Uterus (tissue), 4 donors: ENCODE data around the gene CCNF. TPM values are rescaled to one million over a fixed set of nuclear protein-coding genes. Genes with fewer than 3 reads are reported as not detected.

Experiments used
- DNase-seq, 2 donors: peaks; one replicate each; pipeline ENCODE4 v3.0.0-alpha.2; 2019 to 2020
- H3K27ac ChIP-seq, 2 donors: fragments of 200-600 bp; sonication (generic); 1 replicate in 1 of 2; 2 replicates in 1 of 2; pipeline ENCODE4 v1.5.1; 2016 to 2018
- H3K27me3 ChIP-seq, 2 donors: fragments of 200-600 bp; sonication (generic); one replicate each; pipeline ENCODE4 v1.5.1; 2018 to 2019; ENCODE audit warnings: control low read depth in 1 of 2
- H3K36me3 ChIP-seq, 2 donors: fragments of 200-600 bp; sonication (generic); one replicate each; pipeline ENCODE4 v1.5.1; 2019; ENCODE audit warnings: control low read depth in 1 of 2
- H3K4me1 ChIP-seq, 2 donors: fragments of 200-600 bp; sonication (generic); one replicate each; pipeline ENCODE4 v1.5.1; 2018 to 2019; ENCODE audit warnings: control low read depth in 1 of 2
- H3K4me3 ChIP-seq, 2 donors: fragments of 200-600 bp; sonication (generic); 1 replicate in 1 of 2; 2 replicates in 1 of 2; pipeline ENCODE4 v1.5.1; 2018 to 2019; ENCODE audit warnings: mild to moderate bottlenecking in 1 of 2
- H3K9me3 ChIP-seq, 2 donors: fragments of 200-600 bp; sonication (generic); one replicate each; pipeline ENCODE4 v1.5.1; 2019; ENCODE audit warnings: control low read depth in 1 of 2
- CTCF ChIP-seq, 4 experiments: fragments of 200-600 bp in 2 of 4; fragments of 450-650 bp in 2 of 4; sonication (generic) in 2 of 4; IDR thresholded peaks; one replicate each; pipeline ENCODE4 v1.5.1; 2016 to 2019; ENCODE audit warnings: antibody characterized with exemption in 4 of 4, mild to moderate bottlenecking in 2 of 4, moderate library complexity in 1 of 4
- POLR2A ChIP-seq, 2 donors: fragments of 450-650 bp; IDR thresholded peaks; one replicate each; pipeline ENCODE4 v1.6.1; 2016; ENCODE audit warnings: antibody characterized with exemption in 2 of 2, mild to moderate bottlenecking in 1 of 2, moderate library complexity in 1 of 2
- intact Hi-C: fragments of 100-400 bp; cut with DNase I; formaldehyde crosslinking; loops from one replicate; pipeline ENCODE4 v1.15.1; 2023; ENCODE audit warnings: low total_unique reads
- total RNA-seq, 4 donors: library from RNA; depleted of rRNA in 3 of 4; stranded (reverse); fragments of >200 nt in 3 of 4; gene quantifications; one replicate each; pipeline versions ENCODE4 v1.1.0 to v1.2.4, GENCODE V29; 2014 to 2023
- donor health status: DM: yes; HTN: yes; CAD: no.

Gene CCNF
- total RNA-seq, 4 donors from 2014 or later = under 0.01 to 11.8 (median 1.9) TPM; not detected in 1

- no peaks in the 10 kb centered on the region for H3K27me3 ChIP-seq
- no peak overlapping the region for H3K27ac ChIP-seq
- H3K36me3 ChIP-seq = no peaks in the 10 kb centered on the region
- H3K4me3 ChIP-seq = no peak overlapping the region
- no peaks in the 10 kb centered on the region for H3K9me3 ChIP-seq
- H3K4me1 ChIP-seq = peaks cover 0 to 14% of the 10 kb centered on the region in 2 donors
- TF ChIP-seq CTCF (IDR thresholded peaks at IDR 0.05) = no peak
- no peak for TF ChIP-seq POLR2A (IDR thresholded peaks at IDR 0.05)
- DNase-seq = no peak
- intact Hi-C loops = loop anchor here (10.0 kb wide), 1 partner anchor 163 kb away; no protein-coding TSS in a partner anchor
Measured at GRCh38 chr16:2497695-2498484, 68.6 kb downstream of the CCNF start.

- DNase-seq = no peak
- Histone ChIP-seq H3K36me3 (no peaks in the 10 kb centered on the region), H3K4me3 (no peak overlapping the region), H3K27me3 (no peaks in the 10 kb centered on the region), H3K27ac (no peak overlapping the region), H3K4me1 (peaks cover 0 to 14% of the 10 kb centered on the region in 2 donors), H3K9me3 (no peaks in the 10 kb centered on the region)
- intact Hi-C loops = loop anchor here (10.0 kb wide), 1 partner anchor 164 kb away; no protein-coding TSS in a partner anchor
- TF ChIP-seq POLR2A (IDR thresholded peaks at IDR 0.05) (no peak), CTCF (IDR thresholded peaks at IDR 0.05) (no peak)
Measured at GRCh38 chr16:2498531-2499253, 69.4 kb downstream of the CCNF start.

GRCh38 chr16:2499454-2499853 is 70.2 kb downstream of the CCNF start:
- TF ChIP-seq CTCF (IDR thresholded peaks at IDR 0.05) = no peak
- TF ChIP-seq POLR2A (IDR thresholded peaks at IDR 0.05) = no peak
- intact Hi-C loops = loop anchor here (10.0 kb wide), 1 partner anchor 165 kb away; no protein-coding TSS in a partner anchor
- Histone ChIP-seq H3K27ac (no peak overlapping the region), H3K27me3 (no peaks in the 10 kb centered on the region), H3K9me3 (no peaks in the 10 kb centered on the region), H3K36me3 (no peaks in the 10 kb centered on the region), H3K4me3 (no peak overlapping the region), H3K4me1 (peaks cover 0 to 14% of the 10 kb centered on the region in 2 donors)
- no peak for DNase-seq

- TF ChIP-seq POLR2A (IDR thresholded peaks at IDR 0.05) = no peak
- TF ChIP-seq CTCF (IDR thresholded peaks at IDR 0.05) = no peak
- no peak for DNase-seq
- intact Hi-C loops = loop anchor here (10.0 kb wide), 1 partner anchor 165 kb away; no protein-coding TSS in a partner anchor
- Histone ChIP-seq H3K36me3 (no peaks in the 10 kb centered on the region), H3K4me1 (peaks cover 0 to 14% of the 10 kb centered on the region in 2 donors), H3K4me3 (no peak overlapping the region), H3K9me3 (no peaks in the 10 kb centered on the region), H3K27me3 (no peaks in the 10 kb centered on the region), H3K27ac (no peak overlapping the region)
Measured at GRCh38 chr16:2499890-2500429, 70.7 kb downstream of the CCNF start.
